ENCODE results near the gene INA. TPM values are rescaled to one million over a fixed set of nuclear protein-coding genes. Genes with fewer than 3 reads are reported as not detected.

Gene INA
- total RNA-seq, 2 experiments from 2014 or later, result 0.08 to 0.13 TPM

DNA sequence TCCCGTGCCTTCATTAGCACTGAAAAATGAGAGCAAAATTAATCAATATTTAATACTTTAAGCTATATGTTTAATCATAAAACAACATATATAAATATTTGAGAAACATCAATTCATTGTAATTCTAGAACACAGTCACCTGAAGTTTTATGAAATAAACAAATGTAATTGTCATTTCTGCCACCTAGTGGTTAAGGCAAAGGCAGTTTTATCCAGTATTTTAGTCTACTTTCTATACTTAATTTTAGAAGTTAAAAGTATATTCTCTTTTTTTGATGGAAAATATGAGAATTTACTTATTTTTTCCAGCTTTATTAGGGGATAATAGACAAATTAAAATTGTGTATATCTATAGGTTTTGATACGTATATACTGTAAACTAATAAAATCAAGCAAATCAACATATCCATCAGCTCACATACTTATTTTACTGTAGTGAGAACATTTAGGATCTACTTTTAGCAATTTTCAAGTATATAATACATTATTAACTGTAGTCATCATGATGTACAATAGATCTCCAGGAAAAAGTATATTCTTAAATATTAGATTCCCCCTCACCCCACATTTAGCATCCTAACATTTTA is 57.1 kb downstream of the INA start:
- peaks cover 23% of the 10 kb centered on the region for H3K36me3 Mint-ChIP-seq (ENCODE audit: low read depth)
- H3K4me1 Mint-ChIP-seq, result no peaks in the 10 kb centered on the region
- no peaks in the 10 kb centered on the region for H3K9me3 Mint-ChIP-seq
- H3K27ac Mint-ChIP-seq, result no peak overlapping the region
- CTCF ChIA-PET, result interaction anchor here (0.6 to 2.3 kb wide), 29 partner anchors 9 to 501 kb away, joined by 3 to 12 read pairs (median 4); partner anchors contain the start of genes CNNM2, CYP17A1 and INA
- POLR2A ChIA-PET, result interaction anchor here (0.5 to 1.9 kb wide), 2 partner anchors 16 to 21 kb away, joined by 3 to 6 read pairs; partner anchors contain the start of gene PCGF6
- no peak for DNase-seq
- no peaks in the 10 kb centered on the region for H3K27me3 Mint-ChIP-seq
- H3K4me3 Mint-ChIP-seq, result no peak overlapping the region

- peaks cover 23% of the 10 kb centered on the region for H3K36me3 Mint-ChIP-seq (ENCODE audit: low read depth)
- H3K4me1 Mint-ChIP-seq, result no peaks in the 10 kb centered on the region
- no peak overlapping the region for H3K27ac Mint-ChIP-seq
- POLR2A ChIA-PET, result interaction anchor here (1.9 kb wide), 1 partner anchor 16 kb away, joined by 6 read pairs; the partner anchor contains the start of gene PCGF6
- CTCF ChIA-PET, result interaction anchor here (0.6 to 2.3 kb wide), 20 partner anchors 9 to 501 kb away, joined by 3 to 12 read pairs (median 4); partner anchors contain the start of genes CNNM2, CYP17A1 and INA
- no peak for DNase-seq
- no peaks in the 10 kb centered on the region for H3K27me3 Mint-ChIP-seq
- H3K4me3 Mint-ChIP-seq, result no peak overlapping the region
- H3K9me3 Mint-ChIP-seq, result no peaks in the 10 kb centered on the region
Measured at GRCh38 chr10:103334567-103334966, 57.6 kb downstream of the INA start.

DNA sequence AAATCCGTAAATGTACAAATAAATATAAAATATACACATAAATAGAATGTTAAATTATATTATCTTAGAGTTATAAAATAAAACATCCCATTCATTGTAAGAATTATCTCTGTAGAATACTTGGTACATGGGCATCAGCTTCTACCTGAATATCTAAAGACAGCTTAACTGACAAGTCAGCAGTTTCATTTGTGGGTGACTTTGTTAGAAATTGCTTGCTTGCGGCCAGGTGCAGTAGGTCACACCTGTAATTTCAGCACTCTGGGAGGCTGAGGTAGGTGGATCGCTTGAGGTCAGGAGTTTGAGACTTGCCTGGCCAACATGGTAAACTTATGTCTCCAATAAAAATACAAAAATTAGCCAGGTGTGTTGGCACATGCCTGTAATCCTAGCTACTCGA is 59.4 kb downstream of the INA start:
- H3K36me3 Mint-ChIP-seq (ENCODE audit: low read depth), result peaks cover 21% of the 10 kb centered on the region
- H3K4me3 Mint-ChIP-seq, result no peak overlapping the region
- ChIA-PET CTCF (no interaction called here), POLR2A (no interaction called here)
- no peaks in the 10 kb centered on the region for H3K27me3 Mint-ChIP-seq
- no peak for DNase-seq
- H3K4me1 Mint-ChIP-seq, result no peaks in the 10 kb centered on the region
- H3K27ac Mint-ChIP-seq, result no peak overlapping the region
- no peaks in the 10 kb centered on the region for H3K9me3 Mint-ChIP-seq

Other genes starting within 250 kb of the INA start
- gene NT5C2, start 83.9 kb upstream of the INA start, total RNA-seq, result 10 to 100 TPM; 71.8 to 74.0 TPM
- under 1 TPM in 1 of 2 experiments, not detected in 1; 0.13 TPM for gene RPEL1, start 31.3 kb upstream of the INA start, total RNA-seq
- 10 to 100 TPM; 13.9 to 15.1 TPM for gene PCGF6, start 74.0 kb downstream of the INA start, total RNA-seq
- 10 to 100 TPM; 13.1 to 13.2 TPM for gene TAF5, start 90.8 kb downstream of the INA start, total RNA-seq
- gene ATP5MK, start 119.3 kb downstream of the INA start, total RNA-seq, result 100 to 1,000 TPM; 299 to 315 TPM
- gene PDCD11, start 119.5 kb downstream of the INA start, total RNA-seq, result 10 to 100 TPM; 38.9 to 39.6 TPM
- gene CALHM2, start 175.2 kb downstream of the INA start, total RNA-seq, result 100 to 1,000 TPM; 135 to 138 TPM
- under 1 TPM; 0.58 to 0.73 TPM for gene CALHM1, start 181.8 kb downstream of the INA start, total RNA-seq
- gene CALHM3, start 202.1 kb downstream of the INA start, total RNA-seq, result under 1 TPM; 0.48 to 0.53 TPM
- gene NEURL1, start 216.6 kb downstream of the INA start, total RNA-seq, result 1 to 10 TPM in 1 of 2 experiments, under 1 TPM in 1; 0.98 to 1.1 TPM